Dermis blood vessel endothelial cell (primary cell): ENCODE measurements around the gene PIK3R6. TPM values are rescaled to one million over a fixed set of nuclear protein-coding genes. Genes with fewer than 3 reads are reported as not detected.
"Not testable (repeated sequence)": the region's sequence is repeated elsewhere in the genome, so short reads cannot be mapped to it uniquely, and the experiment has no call there.

Source experiments
- DNase-seq: peaks from one replicate; pipeline ENCODE4 v3.0.0; 2010
- total RNA-seq: library from RNA; depleted of rRNA; stranded (reverse); fragments of >200 nt; gene quantifications from 2 replicates; pipeline ENCODE4 v1.2.3, GENCODE V29; 2014

Gene PIK3R6
- total RNA-seq, 1 donor from 2014 or later: not detected

GRCh38 chr17:8872705-8873435 lies 5.4 kb upstream of the PIK3R6 start:
- no peak for DNase-seq

- no peak for DNase-seq
These were observed 4.7 kb upstream of the PIK3R6 start for GRCh38 chr17:8872036-8872704.

- DNase-seq: no peak
These were observed 3.7 kb upstream of the PIK3R6 start for GRCh38 chr17:8871081-8871581.

GRCh38 chr17:8870406-8871040 lies 3.0 kb upstream of the PIK3R6 start:
- DNase-seq: no peak

- DNase-seq: no peak
These were observed 1.8 kb upstream of the PIK3R6 start for GRCh38 chr17:8869114-8869815.

- DNase-seq: no peak
These were observed 1.1 kb upstream of the PIK3R6 start for GRCh38 chr17:8868529-8868951.

GRCh38 chr17:8868092-8868491 lies 618 bp upstream of the PIK3R6 start:
- no peak for DNase-seq

GRCh38 chr17:8865811-8866210 lies 1.7 kb downstream of the PIK3R6 start:
- peak; percentile 11 for DNase-seq

GRCh38 chr17:8865385-8865784 lies 2.1 kb downstream of the PIK3R6 start:
- no peak for DNase-seq

- DNase-seq: no peak
These were observed 5.0 kb downstream of the PIK3R6 start for GRCh38 chr17:8862213-8863056.

- DNase-seq: no peak
These were observed 5.8 kb downstream of the PIK3R6 start for GRCh38 chr17:8861495-8862181.

GRCh38 chr17:8859804-8860430 lies 7.6 kb downstream of the PIK3R6 start:
- DNase-seq: no peak

GRCh38 chr17:8859027-8859803 lies 8.3 kb downstream of the PIK3R6 start:
- DNase-seq: no peak

- peak; percentile 9 for DNase-seq
These were observed 9.6 kb downstream of the PIK3R6 start for GRCh38 chr17:8857919-8858318.

- DNase-seq: no peak
These were observed 10.5 kb downstream of the PIK3R6 start for GRCh38 chr17:8856869-8857575.

- DNase-seq: not testable (repeated sequence)
These were observed 11.3 kb downstream of the PIK3R6 start for GRCh38 chr17:8856205-8856603.

GRCh38 chr17:8855477-8856204 lies 11.8 kb downstream of the PIK3R6 start:
- DNase-seq: no peak

GRCh38 chr17:8851600-8851999 lies 15.9 kb downstream of the PIK3R6 start:
- no peak for DNase-seq
